Activated gamma-delta T cell (primary cell): ENCODE results near the gene PRRT2.
"Not testable (repeated sequence)": the region's sequence is repeated elsewhere in the genome, so short reads cannot be mapped to it uniquely, and the experiment has no call there.

Experiments
- DNase-seq: peaks from one replicate; lab custom pipeline; 2025; lab: John Stamatoyannopoulos, UW

The PRRT2 gene

GRCh38 chr16:29790949-29791844 lies 20.8 kb upstream of the PRRT2 start:
- no peak for DNase-seq

GRCh38 chr16:29791845-29792807 lies 19.9 kb upstream of the PRRT2 start:
- DNase-seq = no peak

GRCh38 chr16:29793153-29793552 lies 18.8 kb upstream of the PRRT2 start:
- not testable (repeated sequence) for DNase-seq

GRCh38 chr16:29794231-29794710 lies 17.7 kb upstream of the PRRT2 start:
- DNase-seq = no peak

- no peak for DNase-seq
These were observed 9.5 kb upstream of the PRRT2 start for GRCh38 chr16:29802416-29802935.

- DNase-seq = no peak
These were observed 8.0 kb upstream of the PRRT2 start for GRCh38 chr16:29804020-29804419.

GRCh38 chr16:29804455-29805231 lies 7.3 kb upstream of the PRRT2 start:
- no peak for DNase-seq

GRCh38 chr16:29805232-29806098 lies 6.5 kb upstream of the PRRT2 start:
- peak; percentile 98 for DNase-seq

- DNase-seq = peak; percentile 80
These were observed 5.9 kb upstream of the PRRT2 start, which contains the start of gene MAZ for GRCh38 chr16:29806099-29806579. Gene MAZ (plus strand): TSS chr16:29806529. CDS start chr16:29806702, 173 bp downstream.

GRCh38 chr16:29806641-29807425 lies 5.2 kb upstream of the PRRT2 start:
- DNase-seq = peak; percentile 36

- peak; percentile 87 for DNase-seq
These were observed 4.4 kb upstream of the PRRT2 start for GRCh38 chr16:29807426-29808218.

- no peak for DNase-seq
These were observed 3.6 kb upstream of the PRRT2 start for GRCh38 chr16:29808219-29808900.

- no peak for DNase-seq
These were observed 2.8 kb upstream of the PRRT2 start for GRCh38 chr16:29809031-29809747.

GRCh38 chr16:29809850-29810698 lies 1.9 kb upstream of the PRRT2 start:
- DNase-seq = peak; percentile 40

GRCh38 chr16:29810699-29811169 lies 1.3 kb upstream of the PRRT2 start:
- DNase-seq = no peak
